H1 (cell line): ENCODE results near the gene HOXB9.

Experiments
- GABPA ChIP-seq: IDR thresholded peaks from 2 replicates; pipeline ENCODE4 v1.6.1; 2011; ENCODE audit warnings: mild to moderate bottlenecking, low read length, moderate library complexity, borderline replicate concordance; ENCODE audit not compliant: insufficient read depth
- KDM1A ChIP-seq: fragments of 200-600, 300-600 bp; sonication (generic); IDR thresholded peaks from 2 replicates; pipeline ENCODE4 v1.7.1; 2016; ENCODE audit warnings: mild to moderate bottlenecking, low read length, borderline replicate concordance
- MAX ChIP-seq: IDR thresholded peaks from 2 replicates; pipeline ENCODE4 v1.6.1; 2012; ENCODE audit warnings: inconsistent platforms
- SUZ12 ChIP-seq: fragments of 200-600 bp; sonication (generic); IDR thresholded peaks from 2 replicates; pipeline ENCODE4 v1.6.1; 2012; ENCODE audit warnings: mild to moderate bottlenecking, inconsistent platforms, low read length, moderate library complexity, mixed read lengths
- TEAD4 ChIP-seq: IDR thresholded peaks from 2 replicates; pipeline ENCODE4 v1.6.1; 2012; ENCODE audit warnings: low read depth, low read length, inconsistent platforms, mixed read lengths
- ZNF274 ChIP-seq: IDR thresholded peaks from 2 replicates; pipeline ENCODE4 v1.7.0; 2012; ENCODE audit warnings: low read length, borderline replicate concordance; ENCODE audit errors: extremely low read depth

GRCh38 chr17:48671697-48672171 is 45.6 kb upstream of the HOXB9 start:
- TF ChIP-seq MAX (no peak), ZNF274 (no peak), GABPA (no peak), KDM1A (no peak), SUZ12 (no peak), TEAD4 (no peak)
